AG08396 (cell line): Measurements from ENCODE around the gene LRRC8C.
A peak's percentile ranks its signal among the peaks of the same experiment; 100 is the strongest.
"Not testable (repeated sequence)": the region's sequence is repeated elsewhere in the genome, so short reads cannot be mapped to it uniquely, and the experiment has no call there.

Experiments used
- DNase-seq: peaks from one replicate; pipeline ENCODE4 v3.0.0; 2012; ENCODE audit warnings: low spot score, mixed read lengths

Gene LRRC8C

GRCh38 chr1:89607586-89608318 lies 25.2 kb upstream of the LRRC8C start:
- no peak for DNase-seq

DNA sequence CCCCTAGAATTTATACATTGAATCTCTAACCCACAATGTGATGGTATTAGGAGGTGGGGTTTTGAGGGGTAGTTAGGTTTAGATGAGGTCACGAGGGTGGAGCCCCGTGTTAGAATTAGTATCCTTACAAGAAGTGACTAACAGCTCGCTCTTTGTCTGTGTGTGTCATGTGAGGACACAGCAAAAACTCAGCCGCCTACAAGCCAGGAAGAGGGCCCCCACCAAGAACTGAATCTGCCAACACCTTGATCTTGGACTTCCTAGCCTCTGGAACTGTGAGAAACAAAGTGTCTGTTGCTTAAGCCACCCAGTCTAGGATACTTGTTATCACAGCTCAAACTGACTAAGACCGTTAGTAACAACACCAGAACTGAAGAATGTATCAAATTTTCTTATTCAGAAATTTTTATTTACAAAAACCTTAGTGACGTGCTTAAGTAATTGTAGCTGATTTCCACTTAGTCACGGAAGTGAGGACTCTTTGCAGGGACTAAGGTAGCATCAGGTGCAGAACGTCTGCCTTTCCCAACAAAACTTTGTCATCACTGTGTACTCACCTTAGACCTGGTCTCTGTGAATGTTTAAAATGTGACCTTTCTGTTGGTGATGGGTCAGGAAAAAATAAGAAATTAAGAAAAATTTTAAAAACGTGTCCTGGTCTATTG lies 24.5 kb upstream of the LRRC8C start:
- DNase-seq = no peak

- DNase-seq = no peak
Observed at GRCh38 chr1:89608984-89609725, 23.8 kb upstream of the LRRC8C start.

DNA sequence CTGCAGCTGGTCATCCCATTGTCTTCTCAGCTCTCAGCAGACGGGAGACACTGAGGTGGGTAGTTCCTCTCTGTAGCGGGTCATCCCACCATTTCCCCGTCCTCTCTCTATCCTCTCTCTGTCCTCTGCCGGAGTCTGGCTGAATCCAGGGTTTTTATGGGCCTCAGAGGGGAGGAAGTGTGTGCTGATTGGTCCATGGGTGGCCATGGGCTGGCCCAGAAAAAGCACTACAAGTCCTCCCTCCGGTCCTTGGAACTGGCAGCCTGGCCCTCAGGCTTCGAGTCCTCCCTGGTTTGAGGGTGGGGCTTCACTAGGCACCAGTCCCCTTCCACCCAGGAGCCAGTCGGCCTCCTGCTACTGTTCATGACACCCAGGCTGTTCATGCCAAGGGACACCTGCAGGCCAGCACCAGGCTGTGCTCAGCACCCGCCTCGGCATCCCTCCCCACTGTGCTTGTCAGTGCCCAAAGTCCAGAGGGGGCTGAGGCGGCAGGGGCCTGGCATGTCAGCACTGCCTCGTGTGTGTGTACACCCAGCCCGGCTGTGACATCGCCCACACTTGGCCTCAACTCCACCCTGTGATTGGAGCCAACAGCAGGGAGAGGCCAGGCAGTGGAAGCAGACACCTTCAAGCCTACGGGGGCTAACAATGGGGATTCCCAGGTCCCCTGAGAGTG lies 23.0 kb upstream of the LRRC8C start:
- no peak for DNase-seq

GRCh38 chr1:89610457-89611011 lies 22.4 kb upstream of the LRRC8C start:
- DNase-seq = no peak

- DNase-seq = no peak
Observed at GRCh38 chr1:89611721-89612120, 21.2 kb upstream of the LRRC8C start.

GRCh38 chr1:89613928-89614327 lies 19.0 kb upstream of the LRRC8C start:
- no peak for DNase-seq

- DNase-seq = no peak
Observed at GRCh38 chr1:89615676-89616598, 17.0 kb upstream of the LRRC8C start.

GRCh38 chr1:89616844-89617627 lies 15.9 kb upstream of the LRRC8C start:
- DNase-seq = no peak

- no peak for DNase-seq
Observed at GRCh38 chr1:89620664-89621063, 12.3 kb upstream of the LRRC8C start.

- DNase-seq = no peak
Observed at GRCh38 chr1:89622895-89623294, 10.0 kb upstream of the LRRC8C start.

DNA sequence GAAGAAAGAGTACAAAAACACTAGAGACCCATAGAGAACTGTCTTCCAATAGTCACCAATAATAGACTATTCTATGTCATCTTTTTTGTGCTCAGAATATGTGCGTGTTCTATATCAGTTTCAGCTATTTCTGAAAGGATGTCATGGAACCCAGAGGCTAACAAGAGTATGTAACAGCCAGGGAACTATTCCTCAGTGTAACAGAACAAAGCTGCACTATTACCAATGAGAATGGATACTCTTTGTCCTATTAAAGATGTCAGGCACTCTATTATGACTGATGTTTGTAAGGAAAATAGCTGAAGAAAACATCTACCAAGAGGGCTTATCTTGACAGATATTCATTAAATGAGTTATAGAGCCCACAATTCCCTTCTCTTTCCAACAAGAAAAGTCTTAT lies 8.6 kb upstream of the LRRC8C start:
- no peak for DNase-seq

GRCh38 chr1:89624715-89625323 lies 8.1 kb upstream of the LRRC8C start:
- DNase-seq = no peak

DNA sequence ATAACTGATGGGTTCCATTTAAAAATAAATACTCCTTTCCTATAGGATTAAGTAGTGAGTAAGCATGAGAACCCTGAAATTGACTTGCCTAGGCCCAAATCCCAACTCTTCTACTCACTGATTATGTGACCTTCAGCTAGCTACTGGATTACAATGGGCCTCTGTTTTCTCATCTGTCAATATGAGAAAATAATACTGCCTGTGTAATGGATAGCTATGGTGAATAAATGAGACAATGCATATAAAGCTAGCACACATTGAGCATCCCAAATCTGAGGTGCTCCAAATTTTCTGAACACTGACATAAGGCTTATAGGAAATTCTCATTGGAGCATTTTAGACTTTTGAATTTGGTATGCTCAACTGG lies 5.3 kb upstream of the LRRC8C start:
- no peak for DNase-seq

GRCh38 chr1:89629146-89629545 lies 3.8 kb upstream of the LRRC8C start:
- no peak for DNase-seq

GRCh38 chr1:89629600-89629999 lies 3.3 kb upstream of the LRRC8C start:
- DNase-seq = not testable (repeated sequence)

DNA sequence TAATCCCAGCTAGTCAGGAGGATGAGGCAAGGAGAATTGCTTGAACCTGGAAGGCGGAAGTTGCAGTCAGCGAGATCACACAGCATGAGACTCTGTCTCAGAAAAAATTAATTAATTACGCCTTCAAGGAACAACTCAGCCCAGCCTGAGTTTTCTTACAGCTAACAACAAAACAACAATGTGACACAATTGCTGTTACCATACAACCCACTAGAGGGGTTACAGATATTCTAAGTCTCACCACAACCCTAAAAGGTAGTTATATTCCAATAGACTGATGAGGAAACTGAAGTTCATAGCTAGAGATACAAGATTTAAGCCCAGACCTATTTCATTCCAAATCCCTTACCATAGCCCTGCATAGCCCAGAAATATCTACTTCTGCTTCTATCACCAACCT lies 2.9 kb upstream of the LRRC8C start:
- no peak for DNase-seq

- no peak for DNase-seq
Observed at GRCh38 chr1:89631816-89632656, 884 bp upstream of the LRRC8C start.

- peak; percentile 79 for DNase-seq
Observed at GRCh38 chr1:89633248-89633799, 404 bp downstream of the LRRC8C start.
